Measurements from ENCODE around the gene SLCO4C1. TPM values are rescaled to one million over a fixed set of nuclear protein-coding genes. Genes with fewer than 3 reads are reported as not detected.
A peak's percentile ranks its signal among the peaks of the same experiment; 100 is the strongest.
"Not testable (repeated sequence)": the region's sequence is repeated elsewhere in the genome, so short reads cannot be mapped to it uniquely, and the experiment has no call there.

SLCO4C1 gene, protein sequence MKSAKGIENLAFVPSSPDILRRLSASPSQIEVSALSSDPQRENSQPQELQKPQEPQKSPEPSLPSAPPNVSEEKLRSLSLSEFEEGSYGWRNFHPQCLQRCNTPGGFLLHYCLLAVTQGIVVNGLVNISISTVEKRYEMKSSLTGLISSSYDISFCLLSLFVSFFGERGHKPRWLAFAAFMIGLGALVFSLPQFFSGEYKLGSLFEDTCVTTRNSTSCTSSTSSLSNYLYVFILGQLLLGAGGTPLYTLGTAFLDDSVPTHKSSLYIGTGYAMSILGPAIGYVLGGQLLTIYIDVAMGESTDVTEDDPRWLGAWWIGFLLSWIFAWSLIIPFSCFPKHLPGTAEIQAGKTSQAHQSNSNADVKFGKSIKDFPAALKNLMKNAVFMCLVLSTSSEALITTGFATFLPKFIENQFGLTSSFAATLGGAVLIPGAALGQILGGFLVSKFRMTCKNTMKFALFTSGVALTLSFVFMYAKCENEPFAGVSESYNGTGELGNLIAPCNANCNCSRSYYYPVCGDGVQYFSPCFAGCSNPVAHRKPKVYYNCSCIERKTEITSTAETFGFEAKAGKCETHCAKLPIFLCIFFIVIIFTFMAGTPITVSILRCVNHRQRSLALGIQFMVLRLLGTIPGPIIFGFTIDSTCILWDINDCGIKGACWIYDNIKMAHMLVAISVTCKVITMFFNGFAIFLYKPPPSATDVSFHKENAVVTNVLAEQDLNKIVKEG
- total RNA-seq = 0.63 and 0.87 TPM in 2 replicates

DNA sequence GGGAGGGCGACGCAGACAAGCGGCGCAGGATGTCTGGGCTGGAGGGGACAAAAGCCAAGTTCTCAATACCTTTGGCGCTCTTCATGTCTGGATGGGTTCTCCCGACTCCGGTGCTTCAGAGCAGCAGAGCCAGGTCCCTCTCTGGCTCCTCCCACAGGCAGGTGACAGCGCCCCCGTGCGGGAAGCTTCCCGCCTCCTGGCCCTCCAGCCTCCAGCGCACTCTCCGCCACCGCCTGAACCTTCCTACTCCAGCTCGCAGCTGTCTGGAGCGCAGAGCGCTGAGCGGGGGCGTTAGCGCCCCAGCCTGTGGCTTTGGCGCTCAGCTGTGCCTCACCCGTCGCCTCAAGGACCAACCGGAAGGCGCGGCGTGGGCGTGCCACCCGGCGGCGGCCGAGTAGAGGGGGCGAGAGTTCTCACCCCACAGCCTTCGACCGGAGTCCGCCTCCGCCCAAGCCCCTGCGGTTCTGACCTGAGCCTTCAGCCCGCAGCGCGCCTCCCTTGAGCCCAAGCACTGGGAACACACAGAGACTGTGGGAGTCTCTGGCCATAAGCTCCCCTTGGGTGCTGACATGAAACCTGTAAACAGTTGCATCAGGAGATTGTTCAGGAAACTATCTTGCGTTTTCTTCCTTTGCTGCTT is at the start of gene SLCO4C1:
Gene SLCO4C1, minus strand, starts transcription at position 107 of the 640 bp plus-strand sequence. Its CDS starts 22 bp downstream, at position 85.
- TF ChIP-seq, protein P1, sequence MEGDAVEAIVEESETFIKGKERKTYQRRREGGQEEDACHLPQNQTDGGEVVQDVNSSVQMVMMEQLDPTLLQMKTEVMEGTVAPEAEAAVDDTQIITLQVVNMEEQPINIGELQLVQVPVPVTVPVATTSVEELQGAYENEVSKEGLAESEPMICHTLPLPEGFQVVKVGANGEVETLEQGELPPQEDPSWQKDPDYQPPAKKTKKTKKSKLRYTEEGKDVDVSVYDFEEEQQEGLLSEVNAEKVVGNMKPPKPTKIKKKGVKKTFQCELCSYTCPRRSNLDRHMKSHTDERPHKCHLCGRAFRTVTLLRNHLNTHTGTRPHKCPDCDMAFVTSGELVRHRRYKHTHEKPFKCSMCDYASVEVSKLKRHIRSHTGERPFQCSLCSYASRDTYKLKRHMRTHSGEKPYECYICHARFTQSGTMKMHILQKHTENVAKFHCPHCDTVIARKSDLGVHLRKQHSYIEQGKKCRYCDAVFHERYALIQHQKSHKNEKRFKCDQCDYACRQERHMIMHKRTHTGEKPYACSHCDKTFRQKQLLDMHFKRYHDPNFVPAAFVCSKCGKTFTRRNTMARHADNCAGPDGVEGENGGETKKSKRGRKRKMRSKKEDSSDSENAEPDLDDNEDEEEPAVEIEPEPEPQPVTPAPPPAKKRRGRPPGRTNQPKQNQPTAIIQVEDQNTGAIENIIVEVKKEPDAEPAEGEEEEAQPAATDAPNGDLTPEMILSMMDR (conservative IDR thresholded peaks at IDR 0.05; ENCODE audit: low read depth, low read length) = peak; percentile 78
- peak; percentile 50 for DNase-seq (ENCODE audit: low read depth)
- peak within 1 kb of the TSS; percentile 95 for H3K4me3 ChIP-seq (ENCODE audit: low read depth, low read length)

DNA sequence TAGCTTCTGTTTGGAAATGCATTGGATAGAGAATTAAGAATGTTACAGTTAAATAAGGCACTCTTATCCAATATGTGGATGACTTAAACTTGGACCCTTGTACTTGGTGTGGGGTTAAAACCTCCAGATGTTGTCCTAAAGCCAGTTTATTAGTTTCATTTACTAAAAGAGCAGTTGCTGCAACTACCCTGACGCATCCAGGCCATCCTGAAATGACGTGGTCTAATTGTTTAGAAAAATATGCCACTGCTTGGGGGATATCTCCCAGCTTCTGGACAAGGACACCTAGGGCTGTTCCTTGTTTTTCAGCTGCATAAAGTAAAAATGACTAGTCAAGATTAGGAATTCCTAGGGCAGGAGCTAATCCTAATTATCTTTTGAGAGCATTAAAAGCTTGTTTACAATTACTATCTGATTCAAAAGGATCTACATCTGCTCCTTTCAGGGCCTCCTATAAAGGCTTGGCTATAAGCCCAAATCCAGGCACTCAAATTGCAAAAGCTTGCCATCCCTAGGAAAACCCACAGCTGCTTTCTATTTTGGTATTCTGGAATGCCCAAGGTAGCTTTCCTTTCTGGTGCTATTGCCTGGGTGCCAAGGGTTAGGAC is 45.7 kb upstream of the SLCO4C1 start:
- no peak overlapping the region for H3K4me3 ChIP-seq (ENCODE audit: low read depth, low read length)
- no peak for DNase-seq (ENCODE audit: low read depth)
- TF ChIP-seq, protein P1 (conservative IDR thresholded peaks at IDR 0.05; ENCODE audit: low read depth, low read length) = no peak

DNA sequence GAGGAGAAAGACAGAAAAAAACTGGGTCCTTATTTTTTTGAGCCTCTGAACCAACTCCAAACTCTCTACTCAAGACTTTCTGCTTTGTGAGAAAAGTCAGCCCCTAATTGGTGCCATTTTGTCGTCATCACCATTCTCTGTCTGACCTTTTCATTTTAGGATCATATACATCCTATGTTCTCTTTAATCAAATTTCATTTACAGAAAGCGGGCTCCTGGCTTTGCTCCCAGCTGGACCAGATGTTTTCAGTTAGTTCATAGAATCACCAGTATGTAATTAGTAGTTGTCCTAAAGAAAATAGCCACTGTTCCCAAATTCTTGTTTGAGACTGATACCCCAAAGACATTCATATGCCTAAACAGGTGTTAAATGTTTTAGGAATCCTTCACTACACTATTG is 28.6 kb upstream of the SLCO4C1 start:
- H3K4me3 ChIP-seq (ENCODE audit: low read depth, low read length) = no peak overlapping the region
- TF ChIP-seq, protein P1 (conservative IDR thresholded peaks at IDR 0.05; ENCODE audit: low read depth, low read length) = no peak

DNA sequence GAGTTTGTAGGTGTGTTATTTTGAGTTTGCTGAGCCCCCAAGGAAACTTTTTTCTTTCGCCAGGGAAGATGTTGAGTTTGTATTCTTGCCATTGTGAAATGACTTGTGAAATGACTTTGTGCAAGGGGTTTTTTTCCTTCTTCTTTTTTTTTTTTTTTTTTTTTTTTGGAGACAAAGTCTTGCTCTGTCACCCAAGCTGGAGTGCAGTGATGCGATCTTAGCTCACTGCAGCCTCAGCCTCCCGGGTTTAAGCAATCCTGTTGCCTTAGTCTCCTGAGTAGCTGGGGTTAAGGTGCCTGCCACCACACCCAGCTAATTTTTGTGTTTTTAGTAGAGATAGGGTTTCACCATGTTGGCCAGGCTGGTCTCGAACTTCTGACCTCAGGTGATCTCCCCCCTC is 22.7 kb upstream of the SLCO4C1 start:
- not testable (repeated sequence) for H3K4me3 ChIP-seq (ENCODE audit: low read depth, low read length); DNase-seq (ENCODE audit: low read depth)

More for the DNA sequence above, 28.6 kb upstream of the SLCO4C1 start:
- DNase-seq (ENCODE audit: low read depth) = no peak

DNA sequence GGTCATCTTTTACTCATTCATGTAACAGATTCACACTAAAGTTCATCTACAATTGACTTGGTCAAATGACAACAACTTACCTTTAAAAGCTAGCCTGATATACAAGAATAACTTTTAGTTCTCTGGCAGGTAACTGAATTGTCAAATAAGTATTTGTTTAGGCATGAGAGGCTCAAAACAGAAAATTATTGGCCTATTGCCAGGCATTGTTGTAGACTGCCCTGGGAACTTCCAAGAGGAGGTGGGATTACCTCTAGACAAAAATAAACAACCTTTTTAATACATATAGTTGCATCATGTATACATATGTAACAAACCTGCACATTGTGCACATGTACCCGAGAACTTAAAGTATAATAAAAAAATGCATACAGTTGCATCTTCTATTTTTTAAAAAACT is 18.2 kb upstream of the SLCO4C1 start:
- no peak overlapping the region for H3K4me3 ChIP-seq (ENCODE audit: low read depth, low read length)
- no peak for DNase-seq (ENCODE audit: low read depth)
- TF ChIP-seq, protein P1 (conservative IDR thresholded peaks at IDR 0.05; ENCODE audit: low read depth, low read length) = no peak

DNA sequence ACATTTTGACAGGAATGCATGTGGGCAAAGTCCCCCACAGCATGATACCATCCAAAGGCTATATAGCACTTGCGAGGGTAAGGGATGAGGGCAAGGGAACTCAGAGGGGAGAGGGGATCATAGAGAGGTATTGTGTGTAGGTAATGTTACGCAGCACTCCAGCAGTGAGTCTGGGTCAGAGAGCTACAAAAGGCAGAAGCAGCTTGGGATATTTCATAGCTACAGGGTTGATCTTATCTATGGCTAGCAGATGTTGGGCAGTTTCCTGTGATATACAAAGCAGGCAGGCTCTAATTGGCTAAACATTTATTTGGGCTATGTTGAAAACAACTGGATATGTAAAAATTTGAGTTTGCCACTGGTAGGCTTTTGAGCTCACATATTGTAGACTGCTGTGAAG is 17.8 kb upstream of the SLCO4C1 start:
- TF ChIP-seq, protein P1 (conservative IDR thresholded peaks at IDR 0.05; ENCODE audit: low read depth, low read length) = no peak
- H3K4me3 ChIP-seq (ENCODE audit: low read depth, low read length) = no peak overlapping the region
- DNase-seq (ENCODE audit: low read depth) = no peak

Measured in epithelial cell of proximal tubule (primary cell).